Caki2 (cell line): Measurements from ENCODE around the gene ERBIN. TPM values are rescaled to one million over a fixed set of nuclear protein-coding genes. Genes with fewer than 3 reads are reported as not detected.
"Not testable (repeated sequence)": the region's sequence is repeated elsewhere in the genome, so short reads cannot be mapped to it uniquely, and the experiment has no call there.

ENCODE experiments used
- DNase-seq: peaks from one replicate; pipeline ENCODE4 v3.0.0-alpha.2; 2015; ENCODE audit warnings: low read depth
- in situ Hi-C: cut with HindIII; loops from 2 replicates; pipeline ENCODE4 v1.10.0; 2016; ENCODE audit warnings: low sequenced_read_pairs, low pct_unique_long_range_greater_than_20kb, mixed read lengths
- total RNA-seq: library from RNA; depleted of rRNA; stranded (reverse); fragments of >200 nt; shearing (Covaris generic); gene quantifications from 2 replicates; pipeline ENCODE4 v1.2.3, GENCODE V29; 2014; ENCODE audit warnings: low replicate concordance; rRNA removed

The ERBIN gene, protein sequence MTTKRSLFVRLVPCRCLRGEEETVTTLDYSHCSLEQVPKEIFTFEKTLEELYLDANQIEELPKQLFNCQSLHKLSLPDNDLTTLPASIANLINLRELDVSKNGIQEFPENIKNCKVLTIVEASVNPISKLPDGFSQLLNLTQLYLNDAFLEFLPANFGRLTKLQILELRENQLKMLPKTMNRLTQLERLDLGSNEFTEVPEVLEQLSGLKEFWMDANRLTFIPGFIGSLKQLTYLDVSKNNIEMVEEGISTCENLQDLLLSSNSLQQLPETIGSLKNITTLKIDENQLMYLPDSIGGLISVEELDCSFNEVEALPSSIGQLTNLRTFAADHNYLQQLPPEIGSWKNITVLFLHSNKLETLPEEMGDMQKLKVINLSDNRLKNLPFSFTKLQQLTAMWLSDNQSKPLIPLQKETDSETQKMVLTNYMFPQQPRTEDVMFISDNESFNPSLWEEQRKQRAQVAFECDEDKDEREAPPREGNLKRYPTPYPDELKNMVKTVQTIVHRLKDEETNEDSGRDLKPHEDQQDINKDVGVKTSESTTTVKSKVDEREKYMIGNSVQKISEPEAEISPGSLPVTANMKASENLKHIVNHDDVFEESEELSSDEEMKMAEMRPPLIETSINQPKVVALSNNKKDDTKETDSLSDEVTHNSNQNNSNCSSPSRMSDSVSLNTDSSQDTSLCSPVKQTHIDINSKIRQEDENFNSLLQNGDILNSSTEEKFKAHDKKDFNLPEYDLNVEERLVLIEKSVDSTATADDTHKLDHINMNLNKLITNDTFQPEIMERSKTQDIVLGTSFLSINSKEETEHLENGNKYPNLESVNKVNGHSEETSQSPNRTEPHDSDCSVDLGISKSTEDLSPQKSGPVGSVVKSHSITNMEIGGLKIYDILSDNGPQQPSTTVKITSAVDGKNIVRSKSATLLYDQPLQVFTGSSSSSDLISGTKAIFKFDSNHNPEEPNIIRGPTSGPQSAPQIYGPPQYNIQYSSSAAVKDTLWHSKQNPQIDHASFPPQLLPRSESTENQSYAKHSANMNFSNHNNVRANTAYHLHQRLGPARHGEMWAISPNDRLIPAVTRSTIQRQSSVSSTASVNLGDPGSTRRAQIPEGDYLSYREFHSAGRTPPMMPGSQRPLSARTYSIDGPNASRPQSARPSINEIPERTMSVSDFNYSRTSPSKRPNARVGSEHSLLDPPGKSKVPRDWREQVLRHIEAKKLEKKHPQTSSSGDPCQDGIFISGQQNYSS (N-terminal part only)
- total RNA-seq: 13.4 and 24.2 TPM in 2 replicates

GRCh38 chr5:65926276-65926783 is at the start of gene ERBIN:
Gene ERBIN, plus strand, starts transcription at chr5:65926575. Its CDS starts 66,144 bp downstream, at chr5:65992719.
- DNase-seq: peak; percentile 77
- in situ Hi-C loops: no loop called here

GRCh38 chr5:65876970-65877369 is 49.4 kb upstream of the ERBIN start:
- no peak for DNase-seq
- in situ Hi-C loops: no loop called here

DNA sequence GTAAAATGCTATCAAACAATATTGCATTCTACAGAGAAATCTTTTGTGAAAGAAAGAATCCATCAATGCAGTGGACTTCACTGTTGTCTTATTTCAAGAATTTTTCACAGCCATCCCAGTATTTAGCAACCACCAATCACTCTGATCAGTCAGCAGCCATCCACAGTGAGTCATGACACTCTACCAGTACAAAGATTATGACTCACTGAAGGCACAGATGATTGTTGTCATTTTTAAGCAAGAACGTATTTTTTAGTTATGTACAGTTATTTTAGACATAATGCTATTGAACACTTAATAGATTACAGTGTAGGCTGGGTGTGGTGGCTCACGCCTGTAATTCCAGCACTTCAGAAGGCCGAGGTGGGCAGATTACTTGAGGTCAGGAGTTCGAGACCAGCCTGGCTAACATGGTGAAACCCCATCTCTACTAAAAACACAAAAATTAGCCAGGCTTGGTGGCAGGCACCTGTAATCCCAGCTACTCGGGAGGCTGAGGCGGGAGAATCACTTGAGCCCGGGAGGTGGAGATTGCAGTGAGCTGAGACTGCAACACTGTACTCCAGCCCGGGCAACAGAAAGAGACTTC is 46.6 kb upstream of the ERBIN start:
- peak; percentile 42 for DNase-seq
- in situ Hi-C loops: not testable (repeated sequence)

GRCh38 chr5:65880496-65881072 is 45.8 kb upstream of the ERBIN start:
- DNase-seq: no peak
- in situ Hi-C loops: no loop called here

- in situ Hi-C loops: no loop called here
- DNase-seq: no peak
Measured at GRCh38 chr5:65882278-65882677, 44.1 kb upstream of the ERBIN start.

DNA sequence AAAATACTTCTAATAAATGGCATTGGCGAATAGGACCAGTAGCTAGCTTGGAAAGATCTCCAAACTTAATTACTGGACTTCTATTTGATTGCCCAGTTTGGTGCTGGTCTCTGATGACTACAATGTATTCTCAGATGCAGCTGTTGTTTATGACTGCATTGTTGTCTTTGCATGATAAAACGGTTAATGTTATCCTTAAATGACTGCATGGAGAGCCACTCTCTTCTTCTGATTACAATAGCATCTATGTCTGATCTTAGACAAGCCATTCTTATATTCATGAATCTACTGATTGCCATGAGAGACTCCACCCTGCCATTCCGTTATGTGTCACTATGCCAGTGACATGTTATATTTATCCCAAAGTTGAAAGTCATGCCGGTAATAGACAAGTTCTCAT is 42.9 kb upstream of the ERBIN start:
- DNase-seq: no peak
- in situ Hi-C loops: no loop called here

DNA sequence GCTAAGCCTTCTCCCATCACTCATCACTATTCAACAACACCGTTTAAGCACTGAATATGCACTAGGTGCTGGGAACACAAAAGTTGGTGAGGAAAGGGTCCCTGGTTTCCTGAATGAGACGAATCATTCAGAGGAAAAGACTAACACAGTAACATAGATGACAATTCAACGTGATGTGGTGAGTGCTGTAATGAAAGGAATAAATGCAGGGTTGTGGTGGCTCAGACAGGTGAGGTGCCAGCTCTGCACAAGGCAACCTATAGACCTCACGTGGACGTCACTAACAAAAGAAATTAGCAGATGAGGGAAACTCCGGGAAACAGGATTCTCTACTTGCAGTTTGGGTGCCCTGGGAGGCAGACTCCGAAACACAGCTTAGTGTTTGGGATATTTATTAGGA is 40.0 kb upstream of the ERBIN start:
- in situ Hi-C loops: no loop called here
- DNase-seq: no peak

GRCh38 chr5:65892024-65892423 is 34.4 kb upstream of the ERBIN start:
- in situ Hi-C loops, DNase-seq: not testable (repeated sequence)

DNA sequence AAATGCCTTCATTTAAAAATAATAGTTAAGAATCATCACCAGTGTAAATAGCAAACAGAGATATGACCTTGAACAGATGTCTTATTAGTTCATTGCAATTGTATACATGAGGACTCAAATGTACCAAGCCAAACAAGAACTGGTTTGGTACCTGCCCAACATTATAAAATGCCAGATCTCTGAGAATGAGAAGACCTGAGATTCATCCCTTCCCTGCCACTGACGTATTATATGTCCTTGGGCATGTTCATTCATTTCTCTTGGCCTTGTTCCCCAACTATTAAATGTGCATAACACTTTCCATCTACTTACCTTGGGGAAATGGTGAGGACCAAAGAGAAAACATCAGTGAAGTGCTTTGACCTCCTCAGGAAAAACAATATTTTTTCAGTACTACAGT is 33.6 kb upstream of the ERBIN start:
- in situ Hi-C loops: no loop called here

DNA sequence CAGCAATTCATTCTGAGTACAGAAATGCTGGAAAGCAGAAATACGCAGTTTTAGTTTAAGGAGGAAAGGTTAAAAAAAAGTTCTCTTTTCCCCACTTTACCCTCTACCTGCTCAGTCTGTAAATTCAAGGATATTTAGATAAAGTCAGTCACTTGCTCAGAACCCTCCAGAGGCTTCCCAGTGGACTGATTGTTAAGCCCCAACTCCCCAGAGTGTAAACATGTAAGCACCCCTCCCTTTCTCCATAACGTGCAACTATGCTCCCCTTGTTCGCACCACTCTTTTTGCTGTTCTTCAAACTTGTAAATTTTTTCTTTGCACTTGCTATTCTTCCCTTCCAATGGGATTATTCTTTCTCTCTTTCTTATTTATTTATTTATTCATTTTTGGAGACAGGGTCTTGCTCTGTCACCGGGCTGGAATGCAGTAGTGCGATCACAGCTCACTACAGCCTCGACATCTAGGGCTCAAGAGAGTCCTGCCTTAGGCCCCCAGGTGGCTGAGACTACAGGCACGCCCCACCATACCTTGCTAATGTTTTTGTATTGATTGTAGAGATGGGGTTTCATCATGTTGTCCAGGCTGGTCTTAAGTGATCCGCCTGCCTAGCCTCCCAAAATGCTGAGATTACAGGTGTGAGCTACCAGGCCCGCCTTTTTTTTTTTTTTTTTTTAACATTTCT is 32.5 kb upstream of the ERBIN start:
- in situ Hi-C loops: no loop called here
- DNase-seq: no peak

More for the DNA sequence above, 33.6 kb upstream of the ERBIN start:
- DNase-seq: no peak

DNA sequence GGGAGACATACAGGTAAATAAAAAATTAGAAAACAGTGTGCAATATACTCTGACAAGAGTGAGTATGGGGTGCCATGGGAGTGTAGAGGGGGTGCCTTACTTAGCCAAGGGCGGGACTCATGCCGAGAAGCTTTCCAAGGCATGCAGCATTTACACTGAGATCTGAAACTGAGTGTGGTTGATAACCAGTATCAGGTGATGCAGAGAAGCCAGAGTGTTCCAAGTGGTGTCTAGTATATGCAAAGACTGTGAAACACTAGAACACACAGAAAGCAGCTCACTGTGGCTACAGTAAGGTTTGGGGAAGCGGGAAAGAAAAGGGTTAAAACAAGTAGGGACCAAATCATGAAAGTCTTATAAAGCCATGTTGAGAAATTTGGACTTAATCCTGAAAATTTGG is 30.5 kb upstream of the ERBIN start:
- in situ Hi-C loops: no loop called here
- DNase-seq: no peak

GRCh38 chr5:65900746-65901145 is 25.6 kb upstream of the ERBIN start:
- in situ Hi-C loops: no loop called here

GRCh38 chr5:65902104-65902503 is 24.3 kb upstream of the ERBIN start:
- DNase-seq: no peak
- in situ Hi-C loops: no loop called here

More at GRCh38 chr5:65900746-65901145, 25.6 kb upstream of the ERBIN start:
- DNase-seq: no peak

DNA sequence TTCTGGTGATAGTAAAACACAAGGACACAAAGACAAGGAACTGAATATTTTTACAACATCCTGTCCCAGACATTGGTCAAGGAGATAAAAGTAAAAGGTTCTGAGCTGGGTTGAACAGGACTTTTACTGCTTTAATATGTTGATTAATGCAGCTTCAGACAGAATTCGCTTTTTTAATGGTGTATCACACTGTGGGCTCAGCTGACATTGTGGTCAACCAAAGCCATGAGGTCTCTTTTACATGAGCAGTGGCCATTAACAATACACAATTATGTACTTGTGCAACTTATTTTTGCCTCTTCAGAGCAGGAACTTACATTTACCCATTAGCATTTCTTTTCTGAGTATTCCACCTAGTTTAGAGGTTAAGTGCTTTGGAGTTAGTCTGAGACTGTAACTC is 22.8 kb upstream of the ERBIN start:
- no peak for DNase-seq
- in situ Hi-C loops: no loop called here

DNA sequence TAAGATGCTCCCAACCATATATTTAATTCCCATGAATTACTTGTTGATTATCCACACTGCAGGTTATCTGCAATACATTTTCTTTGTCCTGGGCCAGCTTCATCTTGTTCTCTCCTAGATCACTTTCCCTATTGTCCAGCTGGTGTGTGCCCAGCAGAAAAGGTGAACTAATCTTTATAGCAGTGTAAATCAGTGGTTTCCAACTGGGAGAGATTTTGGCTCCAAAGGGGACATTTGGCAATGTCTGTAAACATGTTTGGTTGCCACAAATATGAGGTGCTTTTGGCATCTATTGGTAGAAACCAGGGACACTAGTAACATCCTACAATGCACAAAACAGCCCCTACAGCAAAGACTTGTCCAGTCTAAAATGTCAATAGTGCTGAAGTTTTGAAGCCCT is 20.1 kb upstream of the ERBIN start:
- in situ Hi-C loops: no loop called here

DNA sequence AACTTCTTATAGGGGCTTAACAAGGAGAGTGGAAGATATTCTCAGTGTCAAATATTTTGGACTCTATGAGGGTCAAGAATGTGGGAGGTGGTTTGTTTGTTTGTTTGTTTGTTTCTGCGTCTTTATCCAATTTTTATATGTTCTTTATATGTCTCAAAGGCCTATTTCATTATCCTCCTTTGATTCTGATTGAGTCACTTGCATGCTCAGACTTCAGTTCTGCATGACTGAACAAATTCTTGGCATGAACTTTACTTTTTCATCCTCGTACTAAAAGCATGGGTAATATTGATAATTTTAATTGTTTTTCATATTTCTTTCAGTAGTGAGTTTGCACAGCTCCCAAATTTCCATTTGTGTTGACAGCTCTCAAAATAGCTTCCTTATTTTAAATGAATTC is 19.2 kb upstream of the ERBIN start:
- in situ Hi-C loops: no loop called here
- no peak for DNase-seq

More for the DNA sequence above, 20.1 kb upstream of the ERBIN start:
- DNase-seq: no peak

DNA sequence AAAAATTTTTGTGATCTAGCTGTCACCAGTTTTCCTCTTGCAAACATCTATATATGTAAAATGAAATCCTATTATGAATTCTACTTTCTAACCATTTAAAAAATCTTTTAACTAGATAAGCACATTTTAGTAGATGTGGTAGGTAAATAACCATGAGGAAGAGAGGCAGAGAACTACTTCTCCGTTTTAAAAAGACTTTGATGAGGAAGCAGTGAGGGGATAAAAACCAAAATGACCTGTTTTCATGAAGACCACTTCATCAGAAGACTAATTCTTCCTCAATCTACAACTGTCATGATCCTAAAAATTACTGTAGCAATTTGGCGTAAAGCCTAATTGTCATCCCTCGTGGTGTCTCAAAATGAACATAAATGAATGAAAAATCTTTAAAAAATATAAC is 15.7 kb upstream of the ERBIN start:
- no peak for DNase-seq
- in situ Hi-C loops: no loop called here
